B cell (primary cell): ENCODE data around the gene POFUT1.

Experiments used
- CTCF ChIP-seq: fragments of 200-600 bp; IDR thresholded peaks from one replicate; pipeline ENCODE4 v1.8.0; 2022; ENCODE audit warnings: antibody characterized with exemption, mild to moderate bottlenecking
- EZH2 ChIP-seq: IDR thresholded peaks from 2 replicates; pipeline ENCODE4 v1.6.1; 2012; ENCODE audit warnings: borderline replicate concordance, low read depth, mild to moderate bottlenecking, moderate library complexity, low read length; ENCODE audit not compliant: insufficient read depth, poor library complexity, severe bottlenecking

DNA sequence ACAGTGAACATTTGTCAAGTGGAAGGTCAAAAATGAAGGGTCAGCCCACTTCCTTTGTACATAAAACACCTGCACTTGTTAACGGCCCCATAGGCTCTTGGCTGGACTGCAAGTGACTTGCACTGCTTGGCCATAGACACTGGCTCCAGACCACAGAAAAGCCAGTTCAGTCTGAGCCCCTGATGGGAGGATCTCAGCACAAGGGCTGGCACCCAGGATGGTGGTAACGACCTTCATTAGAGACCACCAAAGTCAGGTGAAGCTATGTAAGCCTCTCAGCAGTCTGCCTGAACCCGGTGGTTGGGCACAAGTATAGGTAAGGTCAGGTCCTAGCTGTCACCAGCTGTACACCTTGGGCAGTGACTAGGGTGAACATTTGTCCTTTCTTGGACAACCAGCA lies 16.3 kb upstream of the POFUT1 start:
- TF ChIP-seq CTCF: no peak
- TF ChIP-seq EZH2: no peak
